IMR-90 (cell line): ENCODE data around the gene PPIH. TPM values are rescaled to one million over a fixed set of nuclear protein-coding genes. Genes with fewer than 3 reads are reported as not detected.

Experiments
- ATAC-seq: fragments of 200-7000 bp; cut with Tn5 transposase; 2 replicates; pipeline ENCODE4 v1.9.1; 2020; ENCODE audit warnings: low read depth, mild to moderate bottlenecking, moderate library complexity
- BruUV-seq: library from RNA; stranded (reverse); fragments of 400-500 nt; replicated peaks from 2 replicates; lab custom pipeline; 2021; lab: Mats Ljungman, UMichigan
- CTCF ChIA-PET: fragments of 300-600 bp; formaldehyde crosslinking; extraction: SDS; loops from one replicate; lab custom pipeline; 2021; ENCODE audit warnings: antibody characterized with exemption; lab: Yijun Ruan, JAX
- POLR2A ChIA-PET: fragments of 300-600 bp; sonication (Branson Sonifier 250); formaldehyde crosslinking; loops from one replicate; lab custom pipeline; 2022; ENCODE audit warnings: antibody characterized with exemption; ENCODE audit not compliant: unreplicated experiment; lab: Charles Lee
- DNase-seq: peaks from one replicate; pipeline ENCODE4 v3.0.0; 2013
- H2AFZ ChIP-seq: replicated peaks from 2 replicates; pipeline ENCODE3; 2013; ENCODE audit warnings: low read length, mild to moderate bottlenecking; ENCODE audit not compliant: poor library complexity
- H2AK5ac ChIP-seq: 2 replicates; pipeline ENCODE4 v1.6.1; 2013; ENCODE audit warnings: low read depth, low read length, inconsistent platforms
- H2AK9ac ChIP-seq: replicated peaks from 2 replicates; pipeline ENCODE3; 2013; ENCODE audit warnings: mild to moderate bottlenecking, low read depth, low read length, moderate library complexity; ENCODE audit not compliant: poor library complexity
- H2BK120ac ChIP-seq: 2 replicates; pipeline ENCODE4 v1.6.1; 2013; ENCODE audit warnings: low read depth, low read length, inconsistent platforms
- H2BK15ac ChIP-seq: 3 replicates; pipeline ENCODE4 v1.6.1; 2013; ENCODE audit warnings: low read depth, low read length, inconsistent platforms
- H2BK20ac ChIP-seq: 2 replicates; pipeline ENCODE4 v1.6.1; 2013; ENCODE audit warnings: low read depth, mild to moderate bottlenecking, inconsistent platforms, low read length, moderate library complexity
- H2BK5ac ChIP-seq: 2 replicates; pipeline ENCODE4 v1.6.1; 2013; ENCODE audit warnings: mild to moderate bottlenecking, low read depth, low read length, inconsistent platforms; ENCODE audit not compliant: poor library complexity, severe bottlenecking
- H3K14ac ChIP-seq: replicated peaks from 2 replicates; pipeline ENCODE4 v1.6.1; 2013; ENCODE audit warnings: low read depth, low read length, inconsistent platforms
- H3K18ac ChIP-seq: 2 replicates; pipeline ENCODE4 v1.6.1; 2013; ENCODE audit warnings: low read depth, low read length, control low read depth
- H3K23ac ChIP-seq: 2 replicates; pipeline ENCODE4 v1.6.1; 2013; ENCODE audit warnings: low read depth, low read length, inconsistent platforms
- H3K27ac ChIP-seq: 2 replicates; pipeline ENCODE4 v1.5.1; 2013; ENCODE audit warnings: mild to moderate bottlenecking, control low read depth, low read length; ENCODE audit not compliant: insufficient read depth
- H3K27me3 ChIP-seq: 2 replicates; pipeline ENCODE4 v1.6.1; 2013; ENCODE audit warnings: low read length; ENCODE audit not compliant: control insufficient read depth, insufficient read depth
- H3K36me3 ChIP-seq: 2 replicates; pipeline ENCODE4 v1.6.1; 2013; ENCODE audit warnings: low read length, mixed read lengths; ENCODE audit not compliant: control insufficient read depth, insufficient read depth
- H3K4ac ChIP-seq: 2 replicates; pipeline ENCODE4 v1.6.1; 2013; ENCODE audit warnings: low read depth, low read length, inconsistent platforms
- H3K4me1 ChIP-seq: 2 replicates; pipeline ENCODE4 v1.6.1; 2013; ENCODE audit warnings: low read length, mixed read lengths; ENCODE audit not compliant: control insufficient read depth, insufficient read depth
- H3K4me2 ChIP-seq: 2 replicates; pipeline ENCODE4 v1.6.1; 2013; ENCODE audit warnings: low read depth, mild to moderate bottlenecking, control low read depth, low read length, moderate library complexity
- H3K4me3 ChIP-seq: 2 replicates; pipeline ENCODE4 v1.5.1; 2013; ENCODE audit warnings: low read depth, mild to moderate bottlenecking, control low read depth, low read length, moderate library complexity; ENCODE audit not compliant: insufficient read depth
- H3K56ac ChIP-seq: 2 replicates; pipeline ENCODE4 v1.6.1; 2013; ENCODE audit warnings: low read length, inconsistent platforms; ENCODE audit not compliant: insufficient read depth; ENCODE audit errors: extremely low read depth
- H3K79me1 ChIP-seq, 2 experiments: 2 replicates each; pipeline ENCODE4 v1.6.1; 2013; ENCODE audit warnings: low read length in 2 of 2, inconsistent platforms in 1 of 2, low read depth in 1 of 2
- H3K9ac ChIP-seq: 2 replicates; pipeline ENCODE4 v1.6.1; 2013; ENCODE audit warnings: low read depth, low read length, control low read depth
- H3K9me1 ChIP-seq: 2 replicates; pipeline ENCODE4 v1.6.1; 2013; ENCODE audit warnings: low read length, inconsistent platforms; ENCODE audit not compliant: insufficient read depth
- H3K9me3 ChIP-seq: 2 replicates; pipeline ENCODE4 v1.6.1; 2013; ENCODE audit warnings: low read length; ENCODE audit not compliant: control insufficient read depth, insufficient read depth
- H4K20me1 ChIP-seq: 2 replicates; pipeline ENCODE4 v1.6.1; 2013; ENCODE audit warnings: low read length, inconsistent platforms; ENCODE audit not compliant: insufficient read depth
- H4K5ac ChIP-seq: 2 replicates; pipeline ENCODE4 v1.6.1; 2013; ENCODE audit warnings: mild to moderate bottlenecking, low read depth, low read length, control low read depth
- H4K8ac ChIP-seq, 2 experiments: 2 replicates each; pipeline ENCODE4 v1.6.1; 2013; ENCODE audit warnings: low read depth in 2 of 2, low read length in 2 of 2, control low read depth in 1 of 2, inconsistent platforms in 1 of 2
- H4K91ac ChIP-seq: 2 replicates; pipeline ENCODE4 v1.6.1; 2013; ENCODE audit warnings: low read depth, low read length, inconsistent platforms; ENCODE audit not compliant: insufficient read depth
- BHLHE40 ChIP-seq: fragments of 150-350 bp; IDR thresholded peaks from 2 replicates; pipeline ENCODE4 v1.6.1; 2016; ENCODE audit warnings: mild to moderate bottlenecking, low read depth, low read length
- CEBPB ChIP-seq: IDR thresholded peaks from 2 replicates; pipeline ENCODE4 v1.6.1; 2012; ENCODE audit warnings: low read depth, low read length, improper control_type of control experiment
- FOS ChIP-seq: fragments of 150-350 bp; IDR thresholded peaks from 2 replicates; pipeline ENCODE4 v1.6.1; 2016; ENCODE audit warnings: low read depth, low read length
- MXI1 ChIP-seq: IDR thresholded peaks from 2 replicates; pipeline ENCODE4 v1.6.1; 2012; ENCODE audit warnings: low read depth, mild to moderate bottlenecking, low read length, moderate library complexity, borderline replicate concordance
- RAD21 ChIP-seq: IDR thresholded peaks from 2 replicates; pipeline ENCODE4 v1.6.1; 2012; ENCODE audit warnings: low read length, improper control_type of control experiment
- RCOR1 ChIP-seq: IDR thresholded peaks from 2 replicates; pipeline ENCODE4 v1.6.1; 2012; ENCODE audit warnings: mild to moderate bottlenecking, low read length, improper control_type of control experiment; ENCODE audit not compliant: insufficient replicate concordance
- RFX5 ChIP-seq: IDR thresholded peaks from 2 replicates; pipeline ENCODE4 v1.8.0; 2012; ENCODE audit warnings: low read depth, mild to moderate bottlenecking, low read length, moderate library complexity
- WGBS, 2 experiments: methylation state at CpG; one replicate each; pipeline versions ENCODE4 v1.1.5 to v1.1.7; 2013; ENCODE audit warnings: missing lambda C conversion rate in 2 of 2; ENCODE audit not compliant: insufficient read length in 1 of 2; ENCODE audit errors: extremely low coverage in 2 of 2; 5-methylcytosine and 5-hydroxymethylcytosine counted together
- dilution Hi-C: fragments of 300-500 bp; cut with HindIII; formaldehyde crosslinking; loops from one replicate; pipeline ENCODE4 v1.14.3; 2018; ENCODE audit warnings: low sequenced_read_pairs; ENCODE audit not compliant: unreplicated experiment
- in situ Hi-C: fragments of 300-500 bp; cut with MboI; formaldehyde crosslinking; loops from 3 replicates; pipeline ENCODE4 v1.14.3; 2019; ENCODE audit warnings: low sequenced_read_pairs, inconsistent platforms, mixed read lengths
- intact Hi-C: fragments of 100-400 bp; cut with micrococcal nuclease; formaldehyde crosslinking; loops from 2 replicates; pipeline ENCODE4 v1.10.0; 2022
- polyA plus RNA-seq, 3 experiments: library from polyadenylated mRNA; depleted of rRNA; stranded (reverse); fragments of >200 nt; gene quantifications; 2 replicates each; pipeline ENCODE4 v1.2.3, GENCODE V29; 2012; ENCODE audit warnings: low replicate concordance in 1 of 3
- total RNA-seq: library from RNA; depleted of rRNA; stranded (reverse); fragments of >200 nt; gene quantifications from 2 replicates; pipeline ENCODE4 v1.2.3, GENCODE V29; 2012
- TF ChIP-seq, protein P1 (sequence below): fragments of 150-350 bp; IDR thresholded peaks from 2 replicates; pipeline ENCODE4 v1.6.1; 2016; ENCODE audit warnings: low read depth, mild to moderate bottlenecking, low read length, moderate library complexity, borderline replicate concordance
- TF ChIP-seq, protein P2 (sequence below): fragments of 150-350 bp; IDR thresholded peaks from 2 replicates; pipeline ENCODE4 v1.6.1; 2017; ENCODE audit warnings: mild to moderate bottlenecking, antibody characterized with exemption, low read length, low read depth

Gene PPIH
- total and polyA plus RNA-seq, 2 of the 4 experiments (the other 2 are of a cell fraction) = 22.4 to 52.1 TPM

DNA sequence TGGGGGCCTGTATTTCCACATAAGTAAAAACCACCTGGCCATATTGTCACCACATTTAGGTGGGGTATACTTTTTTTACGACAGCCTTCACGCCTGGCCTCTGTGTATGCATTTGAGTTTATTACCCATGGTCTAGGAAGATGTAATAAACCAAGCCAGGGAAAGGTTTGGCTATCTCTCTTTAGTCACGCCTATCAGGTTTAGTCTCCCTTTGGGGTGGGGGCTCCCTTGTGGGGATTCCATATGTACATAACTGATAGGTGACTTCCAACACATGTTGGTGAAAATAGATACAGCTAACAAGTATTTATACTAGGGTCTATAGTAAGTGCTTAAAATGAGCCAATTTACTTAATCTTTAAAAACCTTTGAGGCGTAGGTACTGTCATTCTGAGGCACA is 28.2 kb downstream of the PPIH start:
- Histone ChIP-seq H2BK5ac (no peak overlapping the region), H3K4me2 (peak overlapping the region; percentile 40; the same call in 1 of the 2 replicates), H3K27me3 (no peaks in the 10 kb centered on the region), H3K79me1 (peaks cover 3 to 18% of the 10 kb centered on the region in 2 experiments), H3K36me3 (peaks cover 7% of the 10 kb centered on the region), H2BK120ac (no peak overlapping the region), H2AK9ac (no peak overlapping the region), H3K18ac (no peak overlapping the region), H3K9me3 (no peaks in the 10 kb centered on the region), H2BK20ac (no peak overlapping the region), H3K4me3 (no peak overlapping the region), H3K9me1 (peaks cover 21% of the 10 kb centered on the region), H3K23ac (no peak overlapping the region), H4K5ac (no peak overlapping the region), H2AK5ac (no peak overlapping the region), H3K27ac (no peak overlapping the region), H4K20me1 (peaks cover 82% of the 10 kb centered on the region), H2AFZ (no peak overlapping the region), H2BK15ac (no peak overlapping the region), H3K14ac (no peak overlapping the region), H3K4me1 (peaks cover 19% of the 10 kb centered on the region; the same call in 1 of the 2 replicates), H4K91ac (no peak overlapping the region), H3K56ac (no peak overlapping the region), H3K4ac (no peak overlapping the region), H3K9ac (no peak overlapping the region), H4K8ac (no peak overlapping the region)
- ChIA-PET CTCF (no interaction called here), POLR2A (no interaction called here)
- dilution Hi-C loops (no loop called here), intact Hi-C loops (loop anchor here (10.0 kb wide), 2 partner anchors 158 to 542 kb away; partner anchors contain the start of gene ZNF691), in situ Hi-C loops (no loop called here)
- DNase-seq (no peak), ATAC-seq (no peak)
- BruUV-seq = no TSS peak
- WGBS, 2 experiments = no CpG with 5 or more reads among the region's 4 CpGs
- TF ChIP-seq RAD21 (no peak), RFX5 (no peak), FOS (no peak), CEBPB (no peak), BHLHE40 (no peak), MXI1 (no peak), RCOR1 (no peak)
- TF ChIP-seq, protein P1, sequence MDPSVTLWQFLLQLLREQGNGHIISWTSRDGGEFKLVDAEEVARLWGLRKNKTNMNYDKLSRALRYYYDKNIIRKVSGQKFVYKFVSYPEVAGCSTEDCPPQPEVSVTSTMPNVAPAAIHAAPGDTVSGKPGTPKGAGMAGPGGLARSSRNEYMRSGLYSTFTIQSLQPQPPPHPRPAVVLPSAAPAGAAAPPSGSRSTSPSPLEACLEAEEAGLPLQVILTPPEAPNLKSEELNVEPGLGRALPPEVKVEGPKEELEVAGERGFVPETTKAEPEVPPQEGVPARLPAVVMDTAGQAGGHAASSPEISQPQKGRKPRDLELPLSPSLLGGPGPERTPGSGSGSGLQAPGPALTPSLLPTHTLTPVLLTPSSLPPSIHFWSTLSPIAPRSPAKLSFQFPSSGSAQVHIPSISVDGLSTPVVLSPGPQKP = no peak
- TF ChIP-seq, protein P2, sequence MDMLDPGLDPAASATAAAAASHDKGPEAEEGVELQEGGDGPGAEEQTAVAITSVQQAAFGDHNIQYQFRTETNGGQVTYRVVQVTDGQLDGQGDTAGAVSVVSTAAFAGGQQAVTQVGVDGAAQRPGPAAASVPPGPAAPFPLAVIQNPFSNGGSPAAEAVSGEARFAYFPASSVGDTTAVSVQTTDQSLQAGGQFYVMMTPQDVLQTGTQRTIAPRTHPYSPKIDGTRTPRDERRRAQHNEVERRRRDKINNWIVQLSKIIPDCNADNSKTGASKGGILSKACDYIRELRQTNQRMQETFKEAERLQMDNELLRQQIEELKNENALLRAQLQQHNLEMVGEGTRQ = no peak
